Astrocyte of the spinal cord (primary cell): Measurements from ENCODE around the gene TNFSF11.

Experiments
- DNase-seq: peaks from one replicate; pipeline ENCODE4 v3.0.0; 2011; ENCODE audit warnings: low read depth, low spot score
- H3K4me3 ChIP-seq: 2 replicates; pipeline ENCODE4 v1.5.1; 2011; ENCODE audit warnings: low read depth, mild to moderate bottlenecking, low read length, moderate library complexity
- in situ Hi-C: cut with HindIII; loops from 2 replicates; pipeline ENCODE4 v1.10.0; 2017; ENCODE audit warnings: low sequenced_read_pairs
- TF ChIP-seq, protein P1 (sequence below): IDR thresholded peaks from 2 replicates; pipeline ENCODE4 v1.5.1; 2012; ENCODE audit warnings: low read depth, mild to moderate bottlenecking, low read length, inconsistent platforms

The TNFSF11 gene

DNA sequence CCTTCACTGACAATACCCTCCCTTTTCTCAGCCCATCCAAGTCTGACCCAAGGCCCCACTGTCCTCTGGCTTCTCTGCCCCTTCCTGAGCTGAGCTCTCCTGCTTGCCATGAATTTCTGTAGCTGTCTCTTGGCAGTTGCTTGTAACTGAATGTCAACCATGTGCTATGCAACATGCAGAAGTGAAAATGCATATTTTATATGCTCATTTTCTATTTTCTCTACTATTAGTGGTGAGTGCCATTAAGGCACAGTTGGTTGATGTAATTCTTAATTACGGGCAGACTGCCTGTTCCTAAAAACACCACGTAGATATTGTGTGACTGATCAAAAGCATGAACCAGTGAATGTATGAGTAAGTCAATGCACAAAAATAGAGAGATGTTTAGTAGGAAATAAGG lies 29.6 kb downstream of the TNFSF11 start:
- DNase-seq: no peak
- H3K4me3 ChIP-seq: no peak overlapping the region
- in situ Hi-C loops: no loop called here
- TF ChIP-seq, protein P1, sequence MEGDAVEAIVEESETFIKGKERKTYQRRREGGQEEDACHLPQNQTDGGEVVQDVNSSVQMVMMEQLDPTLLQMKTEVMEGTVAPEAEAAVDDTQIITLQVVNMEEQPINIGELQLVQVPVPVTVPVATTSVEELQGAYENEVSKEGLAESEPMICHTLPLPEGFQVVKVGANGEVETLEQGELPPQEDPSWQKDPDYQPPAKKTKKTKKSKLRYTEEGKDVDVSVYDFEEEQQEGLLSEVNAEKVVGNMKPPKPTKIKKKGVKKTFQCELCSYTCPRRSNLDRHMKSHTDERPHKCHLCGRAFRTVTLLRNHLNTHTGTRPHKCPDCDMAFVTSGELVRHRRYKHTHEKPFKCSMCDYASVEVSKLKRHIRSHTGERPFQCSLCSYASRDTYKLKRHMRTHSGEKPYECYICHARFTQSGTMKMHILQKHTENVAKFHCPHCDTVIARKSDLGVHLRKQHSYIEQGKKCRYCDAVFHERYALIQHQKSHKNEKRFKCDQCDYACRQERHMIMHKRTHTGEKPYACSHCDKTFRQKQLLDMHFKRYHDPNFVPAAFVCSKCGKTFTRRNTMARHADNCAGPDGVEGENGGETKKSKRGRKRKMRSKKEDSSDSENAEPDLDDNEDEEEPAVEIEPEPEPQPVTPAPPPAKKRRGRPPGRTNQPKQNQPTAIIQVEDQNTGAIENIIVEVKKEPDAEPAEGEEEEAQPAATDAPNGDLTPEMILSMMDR: no peak

DNA sequence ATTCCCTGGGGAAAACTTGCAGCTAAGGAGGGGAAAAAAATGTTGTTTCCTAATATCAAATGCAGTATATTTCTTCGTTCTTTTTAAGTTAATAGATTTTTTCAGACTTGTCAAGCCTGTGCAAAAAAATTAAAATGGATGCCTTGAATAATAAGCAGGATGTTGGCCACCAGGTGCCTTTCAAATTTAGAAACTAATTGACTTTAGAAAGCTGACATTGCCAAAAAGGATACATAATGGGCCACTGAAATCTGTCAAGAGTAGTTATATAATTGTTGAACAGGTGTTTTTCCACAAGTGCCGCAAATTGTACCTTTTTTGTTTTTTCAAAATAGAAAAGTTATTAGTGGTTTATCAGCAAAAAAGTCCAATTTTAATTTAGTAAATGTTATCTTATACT lies 33.6 kb downstream of the TNFSF11 start:
- H3K4me3 ChIP-seq: no peak overlapping the region
- TF ChIP-seq, protein P1: no peak
- no peak for DNase-seq
- in situ Hi-C loops: no loop called here

DNA sequence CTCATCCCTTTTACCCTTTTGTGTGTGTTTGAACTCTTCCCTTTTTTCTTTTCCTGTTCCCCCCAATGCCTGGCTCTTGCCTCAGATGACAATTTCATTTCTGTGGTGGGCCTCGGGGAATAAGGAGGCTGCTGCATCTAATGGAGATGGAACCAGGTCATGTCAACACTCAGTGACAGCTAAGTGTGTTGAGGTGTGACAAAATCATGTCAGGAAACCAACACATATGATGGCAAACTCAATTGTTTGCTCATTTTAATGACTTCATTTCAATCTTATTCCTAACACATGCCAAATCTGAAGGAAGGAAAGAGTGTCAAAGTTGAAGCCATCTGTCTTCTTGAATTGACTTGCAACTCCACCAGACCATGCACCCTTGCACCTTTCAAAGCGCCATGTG lies 36.7 kb downstream of the TNFSF11 start:
- no peak overlapping the region for H3K4me3 ChIP-seq
- in situ Hi-C loops: no loop called here
- TF ChIP-seq, protein P1: no peak
- no peak for DNase-seq

DNA sequence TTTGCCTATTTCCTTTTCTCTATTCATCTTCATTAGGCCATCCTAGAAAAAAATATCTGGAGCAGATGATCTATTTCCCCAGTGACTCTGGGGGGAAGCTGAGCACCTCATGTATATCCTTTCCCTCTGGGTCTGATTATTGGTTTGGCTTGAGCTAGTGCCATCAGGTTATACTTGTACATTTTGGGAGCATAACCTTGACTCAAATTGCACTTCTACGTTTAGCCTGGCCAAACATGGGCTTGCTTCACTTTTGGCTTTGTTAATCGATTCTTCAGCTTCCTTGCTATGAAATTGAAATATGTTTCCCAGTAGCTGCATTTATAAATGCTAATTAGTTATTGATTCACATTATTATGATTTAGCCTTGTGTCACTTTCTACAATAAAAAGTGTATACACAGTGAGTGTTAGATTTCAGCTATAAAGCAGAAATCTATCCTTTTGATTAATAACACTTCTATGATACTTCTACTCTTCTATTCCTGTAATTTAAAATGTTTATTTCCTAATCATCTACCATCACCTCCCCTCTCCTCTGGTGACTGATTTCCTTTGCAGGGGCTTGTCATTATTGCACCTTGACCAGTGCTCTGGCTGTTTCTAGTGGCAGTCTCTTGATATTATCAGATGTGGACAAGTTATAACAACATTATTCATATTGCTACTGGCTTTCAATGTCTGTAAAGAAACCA lies 37.3 kb downstream of the TNFSF11 start:
- TF ChIP-seq, protein P1: no peak
- DNase-seq: no peak
- in situ Hi-C loops: no loop called here
- H3K4me3 ChIP-seq: no peak overlapping the region

DNA sequence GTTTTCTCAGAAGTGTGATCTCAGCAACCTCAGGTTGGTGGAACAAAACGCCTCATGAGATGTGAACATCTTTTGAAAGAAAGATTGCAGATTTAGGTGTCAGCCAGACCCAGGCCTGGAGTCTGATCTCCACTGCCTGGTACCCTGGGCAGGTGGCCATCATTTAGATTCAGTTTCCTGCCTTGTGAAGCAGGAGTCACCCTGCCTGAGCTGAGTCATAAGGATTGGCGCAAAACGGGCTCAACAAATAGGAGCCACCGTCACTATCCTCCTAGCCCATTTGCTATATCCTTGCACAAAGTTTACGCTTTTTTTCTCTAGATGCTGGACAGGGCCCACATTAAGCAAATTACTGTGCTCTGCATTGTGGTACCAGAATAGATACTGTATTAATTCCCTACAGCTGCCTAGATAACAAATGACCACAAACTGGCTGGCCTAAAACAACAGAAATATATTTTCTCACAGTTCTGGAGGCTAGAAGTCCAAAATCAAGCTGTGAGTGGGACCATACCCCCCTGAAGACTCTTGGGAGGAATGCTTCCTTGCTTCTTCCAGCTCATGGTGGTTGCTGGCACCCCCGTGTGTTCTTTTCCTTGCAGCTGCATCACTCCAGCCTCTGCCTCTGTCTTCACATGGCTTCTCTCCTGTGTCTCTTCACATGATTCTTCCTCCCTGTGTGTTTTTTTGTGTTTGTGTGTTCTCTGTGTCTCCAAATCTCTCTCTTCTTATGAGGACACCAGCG lies 38.2 kb downstream of the TNFSF11 start:
- in situ Hi-C loops: no loop called here
- TF ChIP-seq, protein P1: no peak
- no peak overlapping the region for H3K4me3 ChIP-seq
- DNase-seq: peak; percentile 54

DNA sequence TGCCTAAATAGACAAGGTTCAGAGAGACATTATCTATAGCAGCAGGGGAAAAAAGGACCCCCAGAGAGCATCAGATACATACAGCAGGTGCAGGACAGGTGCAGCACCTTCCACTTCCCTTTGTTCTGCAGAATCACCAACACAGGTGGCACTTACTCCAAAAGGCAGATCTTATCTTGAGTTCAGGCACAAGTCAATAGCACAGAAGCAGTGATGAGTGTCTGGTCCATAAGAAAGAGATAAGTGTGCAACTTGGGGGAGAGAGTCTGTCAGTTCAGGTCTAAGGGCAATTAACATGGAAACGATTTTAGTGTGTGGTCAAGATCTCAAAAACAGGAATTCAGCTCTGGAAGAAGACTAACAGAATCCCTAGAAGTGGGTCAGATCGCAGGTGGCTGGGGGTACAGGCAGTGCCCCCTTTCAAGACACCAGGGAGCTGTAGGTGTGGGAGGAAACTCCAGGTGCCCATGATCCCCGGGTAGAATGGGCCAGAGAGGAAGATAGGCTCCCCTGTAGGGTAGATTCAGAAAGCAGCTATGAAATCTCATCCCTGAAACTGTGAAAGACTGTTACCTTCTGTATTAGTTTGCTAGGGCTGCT lies 40.6 kb downstream of the TNFSF11 start:
- no peak overlapping the region for H3K4me3 ChIP-seq
- in situ Hi-C loops: no loop called here
- DNase-seq: no peak
- TF ChIP-seq, protein P1: no peak
